GM12878 (cell line): ENCODE measurements around the gene UBE2D3. TPM values are rescaled to one million over a fixed set of nuclear protein-coding genes. Genes with fewer than 3 reads are reported as not detected.

ENCODE experiments used
- ATAC-seq: fragments of 200-7000 bp; cut with Tn5 transposase; 3 replicates; pipeline ENCODE4 v1.9.1; 2020; ENCODE audit warnings: mild to moderate bottlenecking, moderate library complexity
- BruUV-seq: library from RNA; stranded (reverse); fragments of 400-500 nt; replicated peaks from 2 replicates; lab custom pipeline; 2021; lab: Mats Ljungman, UMichigan
- CTCF ChIA-PET: fragments of 300-600 bp; sonication (Branson Sonifier 250); formaldehyde crosslinking; extraction: SDS; loops from one replicate; lab custom pipeline; 2021; ENCODE audit warnings: inconsistent platforms; lab: Yijun Ruan, JAX
- POLR2A ChIA-PET: fragments of 350-600 bp; formaldehyde crosslinking; extraction: SDS; loops from one replicate; lab custom pipeline; 2021; ENCODE audit warnings: inconsistent platforms; lab: Charles Lee
- RAD21 ChIA-PET: fragments of 300-600 bp; sonication (Branson Sonifier 250); formaldehyde crosslinking; loops from one replicate; lab custom pipeline; 2023; ENCODE audit warnings: antibody characterized with exemption; ENCODE audit not compliant: unreplicated experiment; lab: Charles Lee
- SMC1A ChIA-PET: fragments of 300-600 bp; sonication (Branson Sonifier 250); formaldehyde crosslinking; loops from one replicate; lab custom pipeline; 2023; ENCODE audit not compliant: unreplicated experiment, uncharacterized antibody; lab: Charles Lee
- DNase-seq: peaks from one replicate; pipeline ENCODE4 v3.0.0-alpha.2; 2011; ENCODE audit warnings: low read depth, low spot score
- FAIRE-seq: peaks from 3 replicates; lab custom pipeline; 2011; peaks lifted over from hg19 to GRCh38; lab: Jason Lieb, UNC
- H2AFZ ChIP-seq: 2 replicates; pipeline ENCODE4 v1.6.0; 2011; ENCODE audit warnings: low read depth, low read length, control low read depth; ENCODE audit not compliant: control insufficient read depth
- H3K27ac ChIP-seq: 2 replicates; pipeline ENCODE4 v1.5.1; 2011; ENCODE audit warnings: control low read depth; ENCODE audit not compliant: control insufficient read depth, insufficient read depth
- H3K27me3 ChIP-seq, 2 experiments: replicated peaks in 1 of 2; 2 replicates each; pipeline versions ENCODE4 v1.6.0 to v1.6.1; 2011; ENCODE audit warnings: low read length in 1 of 2; ENCODE audit not compliant: control insufficient read depth in 2 of 2, insufficient read depth in 2 of 2
- H3K36me3 ChIP-seq, 2 experiments: 2 replicates each; pipeline ENCODE4 v1.5.1; 2011; ENCODE audit warnings: low read length in 1 of 2; ENCODE audit not compliant: control insufficient read depth in 2 of 2, insufficient read depth in 2 of 2
- H3K4me1 ChIP-seq: 2 replicates; pipeline ENCODE4 v1.6.1; 2011; ENCODE audit warnings: mild to moderate bottlenecking, low read length, moderate library complexity, mixed read lengths; ENCODE audit not compliant: control insufficient read depth, insufficient read depth
- H3K4me2 ChIP-seq: 2 replicates; pipeline ENCODE4 v1.6.0; 2011; ENCODE audit warnings: control low read depth; ENCODE audit not compliant: control insufficient read depth, insufficient read depth
- H3K4me3 ChIP-seq: fragments of 200-600 bp; sonication (generic); 2 replicates; pipeline ENCODE4 v1.5.1; 2016
- H3K79me2 ChIP-seq: 2 replicates; pipeline ENCODE4 v1.6.0; 2011; ENCODE audit warnings: low read length; ENCODE audit not compliant: control insufficient read depth, insufficient read depth
- H3K9ac ChIP-seq: 2 replicates; pipeline ENCODE4 v1.8.0; 2011; ENCODE audit warnings: low read length, control low read depth, mixed read lengths; ENCODE audit not compliant: control insufficient read depth, insufficient read depth
- H3K9me3 ChIP-seq: replicated peaks from 3 replicates; pipeline ENCODE4 v1.5.1; 2011; ENCODE audit warnings: mild to moderate bottlenecking, low read length; ENCODE audit not compliant: control insufficient read depth, insufficient read depth
- H4K20me1 ChIP-seq: 2 replicates; pipeline ENCODE4 v1.6.0; 2011; ENCODE audit not compliant: control insufficient read depth, insufficient read depth
- CHD4 ChIP-seq: fragments of 200-600 bp; sonication (generic); IDR thresholded peaks from 2 replicates; pipeline ENCODE4 v1.6.1; 2016; ENCODE audit warnings: mild to moderate bottlenecking
- IKZF2 ChIP-seq, 2 experiments: fragments of 450-650 bp; IDR thresholded peaks; 2 replicates each; pipeline ENCODE4 v1.6.1; 2017; ENCODE audit warnings: mild to moderate bottlenecking in 2 of 2, moderate library complexity in 2 of 2
- PAX5 ChIP-seq: IDR thresholded peaks from 2 replicates; pipeline ENCODE4 v1.6.1; 2011; ENCODE audit warnings: low read depth, low read length, borderline replicate concordance
- SMAD5 ChIP-seq: IDR thresholded peaks from 2 replicates; pipeline ENCODE4 v1.6.1; 2016; ENCODE audit warnings: antibody characterized with exemption, low read depth
- TBL1XR1 ChIP-seq: IDR thresholded peaks from 2 replicates; pipeline ENCODE4 v1.6.1; 2012; ENCODE audit warnings: low read depth, low read length, improper control_type of control experiment
- WGBS: methylation state at CpG from one replicate; pipeline ENCODE4 v1.1.6; 2016; ENCODE audit warnings: low lambda C conversion rate; ENCODE audit not compliant: insufficient replicate concordance, insufficient coverage; ENCODE audit errors: missing lambda C conversion rate; 5-methylcytosine and 5-hydroxymethylcytosine counted together
- in situ Hi-C: fragments of 300-500 bp; cut with MboI; formaldehyde crosslinking; loops from 9 replicates; pipeline ENCODE4 v1.14.3; 2018; ENCODE audit warnings: mixed read lengths
- intact Hi-C: fragments of 100-400 bp; cut with micrococcal nuclease; formaldehyde crosslinking; loops from one replicate; pipeline ENCODE4 v1.14.2; 2022; ENCODE audit not compliant: unreplicated experiment
- polyA plus RNA-seq, 11 experiments: library from polyadenylated mRNA; depleted of rRNA in 4 of 11; unstranded in 6 of 11; stranded (reverse) in 5 of 11; fragments of >200 nt; fragmentation: Nextera tagmentation in 4 of 11; fragmentation: Illumina TruSeq in 1 of 11; extraction: Ambion mirVana in 4 of 11; extraction: Trizol in 1 of 11; gene quantifications; 1 replicate in 1 of 11; 2 replicates in 10 of 11; pipeline versions ENCODE4 v1.2.1 to v1.2.3, GENCODE V29; 2011 to 2016; ENCODE audit warnings: inconsistent platforms in 2 of 11, missing spikeins in 2 of 11, low read depth in 1 of 11
- total RNA-seq, 4 experiments: library from RNA; depleted of rRNA in 3 of 4; stranded (reverse); fragments of >200 nt in 3 of 4; fragmentation: Illumina TruSeq in 1 of 4; extraction: Trizol in 1 of 4; gene quantifications; 2 replicates each; pipeline versions ENCODE4 v1.2.1 to v1.2.3, GENCODE V29; 2013 to 2021
- TF ChIP-seq, protein P1 (sequence below): IDR thresholded peaks from 2 replicates; pipeline ENCODE4 v1.6.1; 2012; ENCODE audit warnings: improper control_type of control experiment, low read depth, low read length; ENCODE audit not compliant: insufficient replicate concordance
- TF ChIP-seq, protein P2 (sequence below): fragments of 150-350 bp; IDR thresholded peaks from 2 replicates; pipeline ENCODE4 v1.6.1; 2016; ENCODE audit warnings: low read depth, low read length
- TF ChIP-seq, protein P3 (sequence below): IDR thresholded peaks from 2 replicates; pipeline ENCODE4 v1.6.1; 2012; ENCODE audit warnings: low read depth, low read length, improper control_type of control experiment
- TF ChIP-seq, protein P4 (sequence below): fragments of 450-650 bp; formaldehyde crosslinking; IDR thresholded peaks from 2 replicates; pipeline ENCODE4 v1.5.0; 2022; ENCODE audit warnings: mild to moderate bottlenecking, missing genetic modification characterization

Gene UBE2D3
- total and polyA plus RNA-seq, 10 of the 15 experiments (the other 5 are each of a cell fraction or from before 2014, with no cell fraction given): 162 to 572 (median 395) TPM

DNA sequence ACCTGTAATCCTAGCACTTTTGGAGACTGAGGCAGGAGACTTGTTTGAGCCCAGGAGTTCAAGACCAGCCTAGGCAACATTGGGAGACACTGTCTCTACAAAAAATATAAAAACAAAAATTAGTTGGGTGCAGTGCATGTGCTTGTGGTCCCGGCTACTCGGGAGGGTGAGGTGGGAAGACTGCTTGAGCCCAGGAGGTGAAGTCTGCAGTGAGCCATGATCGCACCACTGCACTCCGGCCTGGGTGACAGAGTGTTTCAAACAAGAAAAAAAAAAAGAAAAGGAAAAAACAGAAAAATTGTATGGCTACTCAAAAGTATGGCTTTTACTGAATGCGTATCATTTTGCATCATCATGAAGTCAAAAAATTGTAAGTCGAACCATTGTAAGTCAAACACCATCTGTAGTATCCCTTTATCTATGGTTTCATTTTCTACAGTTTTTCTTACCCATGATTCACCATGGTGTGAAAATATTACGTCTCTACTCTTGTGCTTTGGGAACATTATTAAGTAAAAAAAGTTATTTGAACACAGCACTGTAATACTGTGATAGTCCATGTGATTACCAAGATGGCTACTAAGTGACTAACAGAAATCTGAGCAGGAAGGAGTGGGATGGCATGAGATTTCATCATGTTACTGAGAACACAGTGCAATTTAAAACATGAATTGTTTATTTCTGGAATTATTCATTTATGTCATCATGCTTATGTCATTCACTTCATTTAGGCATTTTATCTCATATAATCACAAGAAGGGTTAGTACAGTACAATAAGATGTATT, 40.1 kb downstream of the UBE2D3 start:
- H2AFZ ChIP-seq: no peak overlapping the region
- ChIA-PET SMC1A (no interaction called here), RAD21 (no interaction called here), POLR2A (no interaction called here), CTCF (no interaction called here)
- TF ChIP-seq, protein P1, sequence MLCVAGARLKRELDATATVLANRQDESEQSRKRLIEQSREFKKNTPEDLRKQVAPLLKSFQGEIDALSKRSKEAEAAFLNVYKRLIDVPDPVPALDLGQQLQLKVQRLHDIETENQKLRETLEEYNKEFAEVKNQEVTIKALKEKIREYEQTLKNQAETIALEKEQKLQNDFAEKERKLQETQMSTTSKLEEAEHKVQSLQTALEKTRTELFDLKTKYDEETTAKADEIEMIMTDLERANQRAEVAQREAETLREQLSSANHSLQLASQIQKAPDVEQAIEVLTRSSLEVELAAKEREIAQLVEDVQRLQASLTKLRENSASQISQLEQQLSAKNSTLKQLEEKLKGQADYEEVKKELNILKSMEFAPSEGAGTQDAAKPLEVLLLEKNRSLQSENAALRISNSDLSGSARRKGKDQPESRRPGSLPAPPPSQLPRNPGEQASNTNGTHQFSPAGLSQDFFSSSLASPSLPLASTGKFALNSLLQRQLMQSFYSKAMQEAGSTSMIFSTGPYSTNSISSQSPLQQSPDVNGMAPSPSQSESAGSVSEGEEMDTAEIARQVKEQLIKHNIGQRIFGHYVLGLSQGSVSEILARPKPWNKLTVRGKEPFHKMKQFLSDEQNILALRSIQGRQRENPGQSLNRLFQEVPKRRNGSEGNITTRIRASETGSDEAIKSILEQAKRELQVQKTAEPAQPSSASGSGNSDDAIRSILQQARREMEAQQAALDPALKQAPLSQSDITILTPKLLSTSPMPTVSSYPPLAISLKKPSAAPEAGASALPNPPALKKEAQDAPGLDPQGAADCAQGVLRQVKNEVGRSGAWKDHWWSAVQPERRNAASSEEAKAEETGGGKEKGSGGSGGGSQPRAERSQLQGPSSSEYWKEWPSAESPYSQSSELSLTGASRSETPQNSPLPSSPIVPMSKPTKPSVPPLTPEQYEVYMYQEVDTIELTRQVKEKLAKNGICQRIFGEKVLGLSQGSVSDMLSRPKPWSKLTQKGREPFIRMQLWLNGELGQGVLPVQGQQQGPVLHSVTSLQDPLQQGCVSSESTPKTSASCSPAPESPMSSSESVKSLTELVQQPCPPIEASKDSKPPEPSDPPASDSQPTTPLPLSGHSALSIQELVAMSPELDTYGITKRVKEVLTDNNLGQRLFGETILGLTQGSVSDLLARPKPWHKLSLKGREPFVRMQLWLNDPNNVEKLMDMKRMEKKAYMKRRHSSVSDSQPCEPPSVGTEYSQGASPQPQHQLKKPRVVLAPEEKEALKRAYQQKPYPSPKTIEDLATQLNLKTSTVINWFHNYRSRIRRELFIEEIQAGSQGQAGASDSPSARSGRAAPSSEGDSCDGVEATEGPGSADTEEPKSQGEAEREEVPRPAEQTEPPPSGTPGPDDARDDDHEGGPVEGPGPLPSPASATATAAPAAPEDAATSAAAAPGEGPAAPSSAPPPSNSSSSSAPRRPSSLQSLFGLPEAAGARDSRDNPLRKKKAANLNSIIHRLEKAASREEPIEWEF: no peak
- TF ChIP-seq PAX5 (no peak), CHD4 (no peak), TBL1XR1 (no peak), IKZF2 (IDR thresholded peaks at IDR 0.05) (no peak), SMAD5 (no peak)
- TF ChIP-seq, protein P2, sequence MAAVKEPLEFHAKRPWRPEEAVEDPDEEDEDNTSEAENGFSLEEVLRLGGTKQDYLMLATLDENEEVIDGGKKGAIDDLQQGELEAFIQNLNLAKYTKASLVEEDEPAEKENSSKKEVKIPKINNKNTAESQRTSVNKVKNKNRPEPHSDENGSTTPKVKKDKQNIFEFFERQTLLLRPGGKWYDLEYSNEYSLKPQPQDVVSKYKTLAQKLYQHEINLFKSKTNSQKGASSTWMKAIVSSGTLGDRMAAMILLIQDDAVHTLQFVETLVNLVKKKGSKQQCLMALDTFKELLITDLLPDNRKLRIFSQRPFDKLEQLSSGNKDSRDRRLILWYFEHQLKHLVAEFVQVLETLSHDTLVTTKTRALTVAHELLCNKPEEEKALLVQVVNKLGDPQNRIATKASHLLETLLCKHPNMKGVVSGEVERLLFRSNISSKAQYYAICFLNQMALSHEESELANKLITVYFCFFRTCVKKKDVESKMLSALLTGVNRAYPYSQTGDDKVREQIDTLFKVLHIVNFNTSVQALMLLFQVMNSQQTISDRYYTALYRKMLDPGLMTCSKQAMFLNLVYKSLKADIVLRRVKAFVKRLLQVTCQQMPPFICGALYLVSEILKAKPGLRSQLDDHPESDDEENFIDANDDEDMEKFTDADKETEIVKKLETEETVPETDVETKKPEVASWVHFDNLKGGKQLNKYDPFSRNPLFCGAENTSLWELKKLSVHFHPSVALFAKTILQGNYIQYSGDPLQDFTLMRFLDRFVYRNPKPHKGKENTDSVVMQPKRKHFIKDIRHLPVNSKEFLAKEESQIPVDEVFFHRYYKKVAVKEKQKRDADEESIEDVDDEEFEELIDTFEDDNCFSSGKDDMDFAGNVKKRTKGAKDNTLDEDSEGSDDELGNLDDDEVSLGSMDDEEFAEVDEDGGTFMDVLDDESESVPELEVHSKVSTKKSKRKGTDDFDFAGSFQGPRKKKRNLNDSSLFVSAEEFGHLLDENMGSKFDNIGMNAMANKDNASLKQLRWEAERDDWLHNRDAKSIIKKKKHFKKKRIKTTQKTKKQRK: no peak
- TF ChIP-seq, protein P3, sequence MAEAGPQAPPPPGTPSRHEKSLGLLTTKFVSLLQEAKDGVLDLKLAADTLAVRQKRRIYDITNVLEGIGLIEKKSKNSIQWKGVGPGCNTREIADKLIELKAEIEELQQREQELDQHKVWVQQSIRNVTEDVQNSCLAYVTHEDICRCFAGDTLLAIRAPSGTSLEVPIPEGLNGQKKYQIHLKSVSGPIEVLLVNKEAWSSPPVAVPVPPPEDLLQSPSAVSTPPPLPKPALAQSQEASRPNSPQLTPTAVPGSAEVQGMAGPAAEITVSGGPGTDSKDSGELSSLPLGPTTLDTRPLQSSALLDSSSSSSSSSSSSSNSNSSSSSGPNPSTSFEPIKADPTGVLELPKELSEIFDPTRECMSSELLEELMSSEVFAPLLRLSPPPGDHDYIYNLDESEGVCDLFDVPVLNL: no peak
- TF ChIP-seq, protein P4, sequence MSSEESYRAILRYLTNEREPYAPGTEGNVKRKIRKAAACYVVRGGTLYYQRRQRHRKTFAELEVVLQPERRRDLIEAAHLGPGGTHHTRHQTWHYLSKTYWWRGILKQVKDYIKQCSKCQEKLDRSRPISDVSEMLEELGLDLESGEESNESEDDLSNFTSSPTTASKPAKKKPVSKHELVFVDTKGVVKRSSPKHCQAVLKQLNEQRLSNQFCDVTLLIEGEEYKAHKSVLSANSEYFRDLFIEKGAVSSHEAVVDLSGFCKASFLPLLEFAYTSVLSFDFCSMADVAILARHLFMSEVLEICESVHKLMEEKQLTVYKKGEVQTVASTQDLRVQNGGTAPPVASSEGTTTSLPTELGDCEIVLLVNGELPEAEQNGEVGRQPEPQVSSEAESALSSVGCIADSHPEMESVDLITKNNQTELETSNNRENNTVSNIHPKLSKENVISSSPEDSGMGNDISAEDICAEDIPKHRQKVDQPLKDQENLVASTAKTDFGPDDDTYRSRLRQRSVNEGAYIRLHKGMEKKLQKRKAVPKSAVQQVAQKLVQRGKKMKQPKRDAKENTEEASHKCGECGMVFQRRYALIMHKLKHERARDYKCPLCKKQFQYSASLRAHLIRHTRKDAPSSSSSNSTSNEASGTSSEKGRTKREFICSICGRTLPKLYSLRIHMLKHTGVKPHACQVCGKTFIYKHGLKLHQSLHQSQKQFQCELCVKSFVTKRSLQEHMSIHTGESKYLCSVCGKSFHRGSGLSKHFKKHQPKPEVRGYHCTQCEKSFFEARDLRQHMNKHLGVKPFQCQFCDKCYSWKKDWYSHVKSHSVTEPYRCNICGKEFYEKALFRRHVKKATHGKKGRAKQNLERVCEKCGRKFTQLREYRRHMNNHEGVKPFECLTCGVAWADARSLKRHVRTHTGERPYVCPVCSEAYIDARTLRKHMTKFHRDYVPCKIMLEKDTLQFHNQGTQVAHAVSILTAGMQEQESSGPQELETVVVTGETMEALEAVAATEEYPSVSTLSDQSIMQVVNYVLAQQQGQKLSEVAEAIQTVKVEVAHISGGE (CRISPR knock-in tag): no peak
- no peaks in the 10 kb centered on the region for H3K27me3 ChIP-seq
- 90% methylated on average over 7 of the region's 7 CpGs for WGBS
- H3K9me3 ChIP-seq: no peaks in the 10 kb centered on the region; the same call in 1 of the 3 replicates
- H3K4me2 ChIP-seq: no peak overlapping the region
- no peak overlapping the region for H3K27ac ChIP-seq
- in situ Hi-C loops (no loop called here), intact Hi-C loops (no loop called here)
- H3K4me1 ChIP-seq: no peaks in the 10 kb centered on the region
- no peaks in the 10 kb centered on the region for H3K79me2 ChIP-seq
- H4K20me1 ChIP-seq: no peaks in the 10 kb centered on the region
- FAIRE-seq (no peak), ATAC-seq (no peak; the same call in 2 of the 3 replicates), DNase-seq (no peak)
- H3K36me3 ChIP-seq: peaks cover 0 to 9% of the 10 kb centered on the region in 2 experiments; a peak in 1 of 4 replicates
- no peak overlapping the region for H3K9ac ChIP-seq
- no TSS peak for BruUV-seq
- no peak overlapping the region for H3K4me3 ChIP-seq
